ENCODE measurements around the gene PDCD7. TPM values are rescaled to one million over a fixed set of nuclear protein-coding genes. Genes with fewer than 3 reads are reported as not detected.
"Not testable (repeated sequence)": the region's sequence is repeated elsewhere in the genome, so short reads cannot be mapped to it uniquely, and the experiment has no call there.

The PDCD7 gene
- total RNA-seq, 1 experiment from 2014 or later = 9.5 TPM

DNA sequence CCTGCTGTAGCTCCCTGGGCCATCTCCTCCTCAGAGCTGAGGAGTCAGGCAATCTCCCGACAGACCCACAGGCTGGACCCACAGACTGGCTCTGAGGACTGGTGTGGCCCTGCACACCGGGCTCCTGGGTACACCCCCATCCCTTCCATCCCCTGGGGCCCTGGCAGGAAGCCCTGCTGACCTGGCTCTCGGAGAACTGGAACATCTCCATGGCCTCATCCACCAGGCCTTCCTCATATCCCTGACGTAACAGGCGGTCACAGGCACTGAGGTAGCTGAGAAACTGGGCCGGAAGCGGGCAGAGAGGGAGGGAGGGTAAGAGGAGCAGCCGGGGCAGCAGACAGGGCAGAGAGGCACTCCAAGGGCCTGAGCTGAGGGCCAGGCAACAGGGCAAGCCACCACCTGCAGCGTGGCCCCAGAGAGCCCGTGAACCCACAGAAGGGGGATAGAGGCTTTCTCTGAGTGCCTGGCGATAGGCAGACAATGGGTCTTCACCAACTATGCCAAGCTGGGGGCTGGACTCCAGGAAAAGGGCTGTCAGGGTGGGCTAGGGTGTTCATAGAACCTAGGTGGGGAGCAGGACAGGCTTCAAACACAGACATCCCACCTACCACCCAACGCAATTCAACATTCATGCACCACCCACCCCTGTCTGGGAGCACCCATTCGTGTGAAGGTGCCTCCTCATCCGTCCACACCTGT lies 39.2 kb downstream of the PDCD7 start:
- no peak for TF ChIP-seq EZH2phosphoT487 (IDR thresholded peaks at IDR 0.05; ENCODE audit: borderline replicate concordance, low read length)
- no peak for TF ChIP-seq EZH2 (IDR thresholded peaks at IDR 0.05; ENCODE audit: low read length, unreplicated experiment)
- TF ChIP-seq, protein P1, sequence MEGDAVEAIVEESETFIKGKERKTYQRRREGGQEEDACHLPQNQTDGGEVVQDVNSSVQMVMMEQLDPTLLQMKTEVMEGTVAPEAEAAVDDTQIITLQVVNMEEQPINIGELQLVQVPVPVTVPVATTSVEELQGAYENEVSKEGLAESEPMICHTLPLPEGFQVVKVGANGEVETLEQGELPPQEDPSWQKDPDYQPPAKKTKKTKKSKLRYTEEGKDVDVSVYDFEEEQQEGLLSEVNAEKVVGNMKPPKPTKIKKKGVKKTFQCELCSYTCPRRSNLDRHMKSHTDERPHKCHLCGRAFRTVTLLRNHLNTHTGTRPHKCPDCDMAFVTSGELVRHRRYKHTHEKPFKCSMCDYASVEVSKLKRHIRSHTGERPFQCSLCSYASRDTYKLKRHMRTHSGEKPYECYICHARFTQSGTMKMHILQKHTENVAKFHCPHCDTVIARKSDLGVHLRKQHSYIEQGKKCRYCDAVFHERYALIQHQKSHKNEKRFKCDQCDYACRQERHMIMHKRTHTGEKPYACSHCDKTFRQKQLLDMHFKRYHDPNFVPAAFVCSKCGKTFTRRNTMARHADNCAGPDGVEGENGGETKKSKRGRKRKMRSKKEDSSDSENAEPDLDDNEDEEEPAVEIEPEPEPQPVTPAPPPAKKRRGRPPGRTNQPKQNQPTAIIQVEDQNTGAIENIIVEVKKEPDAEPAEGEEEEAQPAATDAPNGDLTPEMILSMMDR (conservative IDR thresholded peaks at IDR 0.05; ENCODE audit: low read depth, low read length) = no peak
- Histone ChIP-seq H3K27me3 (ENCODE audit: low read length) (no peaks in the 10 kb centered on the region), H3K9ac (ENCODE audit: low read length) (no peak overlapping the region), H3K79me2 (ENCODE audit: low read length) (no peaks in the 10 kb centered on the region), H3K9me2 (replicated peaks; ENCODE audit: low read length) (no peaks in the 10 kb centered on the region), H3K36me3 (ENCODE audit: low read depth, low read length) (no peaks in the 10 kb centered on the region; the same call in 1 of the 2 replicates), H2AFZ (ENCODE audit: low read length) (no peak overlapping the region), H3K4me3 (ENCODE audit: low read length) (no peak overlapping the region), H3K4me2 (ENCODE audit: low read length) (no peak overlapping the region), H3K27ac (ENCODE audit: low read length) (no peak overlapping the region), H3K4me1 (ENCODE audit: insufficient read depth, low read length) (no peaks in the 10 kb centered on the region), H3K9me3 (ENCODE audit: low read length) (no peaks in the 10 kb centered on the region), H4K20me1 (ENCODE audit: low read length) (no peaks in the 10 kb centered on the region), H3F3A (ENCODE audit: low read length, unreplicated experiment) (no peaks in the 10 kb centered on the region)
- ATAC-seq = no peak
- ChIA-PET CTCF (no interaction called here), POLR2A (ENCODE audit: unreplicated experiment) (no interaction called here)
- no TSS peak for BruUV-seq (replicated peaks)
- intact Hi-C loops (cut with micrococcal nuclease) = no loop called here
- DNase-seq = no peak

DNA sequence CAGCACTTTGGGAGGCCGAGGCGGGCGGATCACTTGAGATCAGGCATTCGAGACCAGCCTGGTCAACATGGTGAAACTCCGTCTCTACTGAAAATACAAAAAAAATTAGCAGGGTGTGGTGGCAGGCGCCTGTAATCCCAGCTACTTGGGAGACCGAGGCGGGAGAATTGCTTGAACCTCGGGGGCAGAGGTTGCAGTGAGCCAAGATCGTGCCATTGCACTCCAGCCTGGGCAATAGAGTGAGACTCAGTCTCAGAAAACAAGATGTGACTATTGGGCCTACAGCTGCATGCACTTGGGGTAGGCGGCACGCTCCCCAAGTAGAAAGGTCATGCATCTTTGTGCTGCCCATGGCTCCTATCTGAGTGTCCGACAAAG lies 39.8 kb downstream of the PDCD7 start:
- CTCF ChIA-PET; H3K36me3 ChIP-seq (ENCODE audit: low read depth, low read length); H3K4me2 ChIP-seq (ENCODE audit: low read length); H3K4me3 ChIP-seq (ENCODE audit: low read length); POLR2A ChIA-PET (ENCODE audit: unreplicated experiment); intact Hi-C loops (cut with micrococcal nuclease); DNase-seq; H3K4me1 ChIP-seq (ENCODE audit: insufficient read depth, low read length); H3K27ac ChIP-seq (ENCODE audit: low read length); H3F3A ChIP-seq (ENCODE audit: low read length, unreplicated experiment); H3K9me2 ChIP-seq (replicated peaks; ENCODE audit: low read length); H3K9ac ChIP-seq (ENCODE audit: low read length); H2AFZ ChIP-seq (ENCODE audit: low read length); H3K27me3 ChIP-seq (ENCODE audit: low read length); BruUV-seq (replicated peaks); H3K9me3 ChIP-seq (ENCODE audit: low read length); ATAC-seq; H3K79me2 ChIP-seq (ENCODE audit: low read length); H4K20me1 ChIP-seq (ENCODE audit: low read length): not testable (repeated sequence)

DNA sequence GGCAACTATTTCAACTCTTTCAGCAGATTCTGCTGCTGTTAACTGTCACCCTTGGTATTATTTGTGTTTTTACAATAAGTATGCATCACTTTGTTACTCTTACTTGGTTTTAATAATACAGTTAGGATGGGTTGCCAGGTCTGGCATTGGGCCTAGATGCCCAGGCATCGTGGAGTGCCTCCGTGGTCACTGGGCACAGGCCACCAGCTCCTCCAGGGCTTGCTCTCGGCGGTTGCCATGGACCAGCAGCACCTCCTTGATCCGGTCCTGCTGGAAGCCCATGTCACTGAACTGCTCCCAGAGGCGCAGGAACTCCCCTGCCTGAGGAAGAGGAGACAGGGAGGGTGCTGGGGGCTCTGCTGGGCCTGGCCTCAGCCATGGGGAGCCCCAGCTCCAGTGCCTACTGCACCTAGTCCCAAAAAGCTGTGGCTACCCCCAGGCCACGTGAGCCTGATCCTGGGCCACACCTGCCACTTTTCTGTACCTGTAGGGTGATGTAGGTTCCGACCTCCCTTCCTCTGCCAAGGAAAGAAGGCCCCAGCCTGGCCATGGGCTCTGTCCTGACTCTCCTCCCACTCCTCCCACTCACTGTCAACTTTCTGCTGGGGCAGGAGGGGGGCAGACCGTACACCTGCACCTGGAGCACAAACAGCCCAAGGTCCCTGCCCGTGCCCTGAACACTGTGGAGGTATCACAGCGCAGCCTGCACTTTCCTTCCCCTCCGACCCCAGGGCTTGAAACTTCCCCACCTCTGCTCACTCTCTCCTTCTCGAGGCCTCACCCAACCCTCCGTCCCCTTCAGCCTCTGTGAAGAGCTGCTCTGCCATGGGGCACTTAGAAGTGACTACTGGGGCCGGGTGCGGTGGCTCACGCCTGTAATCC lies 40.5 kb downstream of the PDCD7 start:
- H3K4me3 ChIP-seq (ENCODE audit: low read length) = no peak overlapping the region
- TF ChIP-seq EZH2 (IDR thresholded peaks at IDR 0.05; ENCODE audit: low read length, unreplicated experiment) = no peak
- TF ChIP-seq, protein P1 (conservative IDR thresholded peaks at IDR 0.05; ENCODE audit: low read depth, low read length) = no peak
- no peak for TF ChIP-seq EZH2phosphoT487 (IDR thresholded peaks at IDR 0.05; ENCODE audit: borderline replicate concordance, low read length)
- H3K36me3 ChIP-seq (ENCODE audit: low read depth, low read length) = no peaks in the 10 kb centered on the region
- CTCF ChIA-PET = no interaction called here
- H3K9me2 ChIP-seq (replicated peaks; ENCODE audit: low read length) = no peaks in the 10 kb centered on the region
- no peak overlapping the region for H3K27ac ChIP-seq (ENCODE audit: low read length)
- H3K9ac ChIP-seq (ENCODE audit: low read length) = no peak overlapping the region
- no peaks in the 10 kb centered on the region for H3K9me3 ChIP-seq (ENCODE audit: low read length)
- no peak overlapping the region for H2AFZ ChIP-seq (ENCODE audit: low read length)
- POLR2A ChIA-PET (ENCODE audit: unreplicated experiment) = no interaction called here
- H4K20me1 ChIP-seq (ENCODE audit: low read length) = no peaks in the 10 kb centered on the region
- no peaks in the 10 kb centered on the region for H3K4me1 ChIP-seq (ENCODE audit: insufficient read depth, low read length)
- H3K79me2 ChIP-seq (ENCODE audit: low read length) = no peaks in the 10 kb centered on the region
- ATAC-seq (no peak), DNase-seq (no peak)
- intact Hi-C loops (cut with micrococcal nuclease) = no loop called here
- no peak overlapping the region for H3K4me2 ChIP-seq (ENCODE audit: low read length)
- H3K27me3 ChIP-seq (ENCODE audit: low read length) = no peaks in the 10 kb centered on the region
- no TSS peak for BruUV-seq (replicated peaks)
- no peaks in the 10 kb centered on the region for H3F3A ChIP-seq (ENCODE audit: low read length, unreplicated experiment)
